GM19372 (cell line): ENCODE data around the gene HSPB2.
A peak's percentile ranks its signal among the peaks of the same experiment; 100 is the strongest.
"Not testable (repeated sequence)": the region's sequence is repeated elsewhere in the genome, so short reads cannot be mapped to it uniquely, and the experiment has no call there.

Source experiments
- ATAC-seq: cut with Tn5 transposase; IDR thresholded peaks from one replicate; pipeline ENCODE4 v1.9.1; 2021; ENCODE audit warnings: mild to moderate bottlenecking, low read depth, moderate library complexity; ENCODE audit not compliant: unreplicated experiment

The HSPB2 gene

DNA sequence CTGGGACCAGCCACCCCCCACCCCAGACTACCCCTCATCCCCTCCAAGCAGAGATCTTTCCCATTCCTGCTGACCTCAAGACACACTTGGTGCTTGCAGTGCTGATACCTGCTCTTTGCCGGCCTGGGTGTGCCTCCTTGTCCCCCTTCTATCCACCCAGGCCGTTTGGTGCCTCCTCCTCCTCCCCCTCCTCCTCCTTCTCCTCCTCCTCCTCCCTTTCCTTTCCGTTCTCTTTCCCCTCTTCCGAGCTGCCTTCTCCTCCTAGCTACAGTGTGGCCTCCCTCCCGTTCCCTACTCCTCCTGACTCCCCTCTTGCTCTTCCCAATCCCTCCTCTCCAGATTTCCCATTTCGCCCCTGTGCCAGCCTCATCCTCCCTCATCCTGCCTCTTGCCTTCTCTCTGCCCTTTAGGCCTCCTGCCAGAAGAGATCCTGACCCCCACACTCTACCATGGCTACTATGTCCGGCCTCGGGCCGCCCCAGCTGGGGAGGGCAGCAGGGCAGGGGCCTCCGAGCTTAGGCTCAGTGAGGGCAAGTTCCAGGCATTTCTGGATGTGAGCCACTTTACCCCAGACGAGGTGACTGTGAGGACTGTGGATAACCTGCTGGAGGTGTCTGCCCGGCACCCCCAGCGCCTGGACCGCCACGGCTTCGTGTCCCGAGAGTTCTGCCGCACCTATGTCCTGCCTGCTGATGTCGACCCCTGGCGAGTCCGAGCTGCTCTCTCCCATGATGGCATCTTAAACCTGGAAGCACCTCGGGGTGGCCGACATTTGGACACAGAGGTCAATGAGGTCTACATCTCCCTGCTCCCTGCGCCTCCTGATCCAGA, 712 bp downstream of the HSPB2 start:
- ATAC-seq: no peak

DNA sequence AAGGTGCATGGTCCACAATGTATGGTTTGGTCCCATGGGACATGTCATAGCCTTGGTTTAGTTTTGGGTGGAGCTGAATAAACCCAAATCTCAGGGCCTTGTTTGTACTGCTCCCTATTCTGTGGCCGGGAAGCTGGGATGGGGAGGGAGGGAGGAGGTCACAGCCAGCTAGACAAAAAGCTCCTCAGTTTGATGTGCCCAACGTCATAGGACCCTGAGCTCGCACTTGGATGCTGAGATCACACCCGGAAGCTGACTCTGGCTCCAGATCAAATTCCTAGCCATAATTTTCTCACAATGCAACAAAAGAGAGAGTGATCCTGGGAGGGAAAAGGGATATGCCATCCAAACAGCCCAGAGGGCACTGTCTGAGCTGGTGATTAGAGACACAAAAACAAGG, 1.5 kb downstream of the HSPB2 start:
- no peak for ATAC-seq

DNA sequence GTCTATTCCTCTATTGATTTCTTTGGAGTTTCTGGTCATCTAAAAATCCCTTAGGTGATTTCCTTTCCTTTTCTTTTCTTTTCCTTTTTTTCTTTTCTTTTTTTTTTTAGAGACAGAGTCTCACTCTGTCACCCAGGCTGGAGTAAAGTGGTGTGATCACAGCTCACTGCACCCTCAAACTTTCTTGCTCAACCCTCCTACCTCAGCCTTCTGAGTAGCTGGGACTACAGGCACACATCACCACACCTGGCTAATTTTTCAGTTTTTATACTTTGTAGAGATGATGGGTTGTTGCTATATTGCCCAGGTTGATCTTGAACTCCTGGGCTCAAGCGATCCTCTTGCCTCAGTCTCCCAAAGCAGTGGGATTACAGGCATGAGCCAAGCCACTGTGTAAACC, 4.2 kb downstream of the HSPB2 start:
- ATAC-seq: no peak

DNA sequence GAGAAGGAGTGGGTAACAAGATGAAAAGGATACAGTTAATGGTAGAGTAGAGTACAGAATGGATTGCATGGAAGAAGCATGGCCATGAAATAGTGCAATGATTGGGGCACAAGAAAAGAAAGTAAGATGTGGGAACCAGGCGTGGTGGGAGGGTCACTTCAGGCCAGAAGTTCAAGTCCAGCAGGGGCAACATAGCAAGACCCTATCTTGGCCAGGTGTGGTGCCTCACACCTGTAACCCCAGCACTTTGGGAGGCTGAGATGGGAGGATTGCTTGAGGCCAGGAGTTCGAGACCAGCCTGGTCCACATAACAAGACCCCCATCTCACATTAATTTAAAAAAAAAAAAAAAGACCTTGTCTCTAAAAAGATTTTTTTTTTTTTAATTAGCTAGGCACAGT, 4.8 kb downstream of the HSPB2 start:
- ATAC-seq: no peak

DNA sequence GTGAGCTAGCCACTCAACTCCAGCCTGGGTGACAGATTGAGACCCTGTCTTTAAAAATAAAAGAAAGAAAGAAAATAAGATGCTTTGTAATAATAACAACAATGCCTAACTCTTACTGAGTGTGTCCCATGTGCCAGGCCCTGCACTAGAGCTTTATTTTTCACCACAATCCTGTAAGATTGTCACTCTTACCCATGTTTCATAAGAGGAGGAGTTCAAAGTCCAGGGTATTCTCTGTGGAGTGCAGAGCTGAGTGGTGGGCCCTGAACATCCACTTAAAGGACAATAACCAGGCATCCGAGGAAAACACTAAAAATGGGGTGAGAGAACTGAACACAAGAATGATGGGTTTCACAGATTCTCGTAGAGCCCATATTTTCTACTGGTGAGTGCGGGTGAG, 5.3 kb downstream of the HSPB2 start:
- ATAC-seq: no peak

DNA sequence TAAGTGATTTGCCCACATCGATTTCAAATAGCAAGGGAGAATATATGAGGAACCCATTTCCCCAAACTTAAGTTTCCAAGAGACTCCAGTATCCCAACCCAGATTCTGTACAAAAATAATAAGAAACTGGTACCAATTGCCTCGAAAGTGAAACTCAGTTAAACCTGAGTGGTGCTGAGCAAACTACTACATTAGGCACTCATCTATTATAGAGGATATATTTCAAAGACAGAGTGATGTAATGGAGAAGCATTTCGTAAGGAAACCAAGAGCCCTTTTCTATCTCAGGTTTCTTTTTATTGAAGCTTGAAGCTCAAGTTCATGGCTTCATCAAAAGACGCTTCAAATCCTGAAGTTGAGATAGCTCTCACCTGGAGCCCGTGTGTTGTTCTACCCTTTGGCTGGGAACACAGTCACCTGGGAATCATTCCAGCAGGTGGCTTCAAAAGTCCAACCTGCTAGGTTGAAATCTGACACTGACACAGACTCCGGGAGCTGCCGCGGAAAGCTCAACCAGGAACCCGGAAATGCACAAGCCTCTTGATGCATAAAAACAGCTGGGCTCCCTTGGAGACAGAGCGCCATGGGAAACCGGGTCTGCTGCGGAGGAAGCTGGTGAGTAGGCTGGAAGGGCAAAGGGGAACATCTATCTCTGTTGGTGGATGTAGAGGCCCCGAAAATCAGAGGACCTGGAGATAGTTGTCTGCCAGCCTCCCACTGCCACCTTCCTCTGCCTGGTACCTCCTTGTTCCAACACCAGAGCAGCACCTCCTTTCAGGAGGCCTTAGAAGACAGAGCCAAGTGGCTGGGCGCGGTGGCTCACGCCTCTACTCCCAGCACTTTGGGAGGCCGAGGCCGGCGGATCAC, 6.1 kb downstream of the HSPB2 start, which contains the start of gene C11orf52:
Gene C11orf52, plus strand, starts transcription at position 524 of the 867 bp plus-strand sequence. Its CDS starts 60 bp downstream, at position 584.
- no peak for ATAC-seq

- ATAC-seq: no peak
These were observed 8.4 kb downstream of the HSPB2 start for GRCh38 chr11:111920908-111921307.

GRCh38 chr11:111921541-111922230, 9.2 kb downstream of the HSPB2 start:
- ATAC-seq: no peak

- no peak for ATAC-seq
These were observed 10.3 kb downstream of the HSPB2 start for GRCh38 chr11:111922803-111923202.

- ATAC-seq: no peak
These were observed 10.8 kb downstream of the HSPB2 start for GRCh38 chr11:111923351-111923788.

GRCh38 chr11:111923951-111924350, 11.4 kb downstream of the HSPB2 start:
- ATAC-seq: no peak

DNA sequence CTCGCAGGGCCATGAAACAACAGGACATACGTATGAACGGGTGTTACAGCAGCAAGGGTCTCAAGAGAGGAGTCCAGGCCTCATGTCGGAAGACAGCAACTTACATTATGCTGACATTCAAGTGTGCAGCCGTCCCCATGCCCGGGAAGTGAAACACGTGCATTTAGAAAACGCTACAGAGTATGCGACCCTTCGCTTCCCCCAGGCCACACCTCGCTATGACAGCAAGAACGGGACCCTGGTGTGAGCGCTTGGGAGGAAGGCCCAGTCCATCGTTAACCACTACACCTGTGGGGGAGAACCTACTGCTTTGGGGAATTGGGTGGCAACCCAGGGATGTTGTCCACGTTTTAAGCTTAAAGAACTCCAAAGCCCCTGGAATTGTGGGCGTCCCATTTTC, 13.4 kb downstream of the HSPB2 start:
- no peak for ATAC-seq

GRCh38 chr11:111926505-111927391, 14.2 kb downstream of the HSPB2 start:
- peak; percentile 87 for ATAC-seq

GRCh38 chr11:111930472-111930871, 17.9 kb downstream of the HSPB2 start:
- no peak for ATAC-seq

- ATAC-seq: no peak
These were observed 20.0 kb downstream of the HSPB2 start for GRCh38 chr11:111932611-111932950.

GRCh38 chr11:111933176-111933575, 20.6 kb downstream of the HSPB2 start:
- ATAC-seq: not testable (repeated sequence)

GRCh38 chr11:111933872-111934271, 21.3 kb downstream of the HSPB2 start:
- ATAC-seq: no peak

DNA sequence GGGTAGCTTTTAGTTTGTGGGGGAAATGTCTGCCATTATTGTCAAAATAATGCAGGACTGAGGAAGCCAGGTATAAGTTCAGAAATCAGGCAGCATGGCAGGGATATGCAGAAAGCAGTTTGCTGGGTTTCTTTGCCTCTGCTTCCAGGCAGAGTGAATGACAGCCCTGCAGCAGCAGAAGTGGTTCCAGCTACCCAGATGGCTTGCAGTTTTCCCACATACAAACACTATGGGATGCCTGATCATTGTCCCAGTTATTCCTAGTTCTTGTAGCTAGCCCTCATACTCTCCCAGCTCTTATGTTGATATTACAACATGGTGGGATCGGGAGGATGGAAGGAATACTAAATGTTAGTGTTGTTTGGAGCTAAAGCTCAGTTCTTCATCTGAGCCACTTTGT, 21.8 kb downstream of the HSPB2 start:
- no peak for ATAC-seq

GRCh38 chr11:111935317-111936039, 22.9 kb downstream of the HSPB2 start:
- ATAC-seq: no peak
